K562 (cell line): Measurements from ENCODE around the gene NR2F6. TPM values are rescaled to one million over a fixed set of nuclear protein-coding genes. Genes with fewer than 3 reads are reported as not detected.

Experiments used
- BRD9 ChIP-seq: fragments of 450-650 bp; IDR thresholded peaks from 2 replicates; pipeline ENCODE4 v1.6.1; 2018; ENCODE audit warnings: low read depth; ENCODE audit not compliant: partially characterized antibody
- CCNT2 ChIP-seq: IDR thresholded peaks from 2 replicates; pipeline ENCODE4 v1.6.1; 2011; ENCODE audit warnings: borderline replicate concordance, low read depth, mild to moderate bottlenecking, moderate library complexity, mixed read lengths, low read length; ENCODE audit not compliant: insufficient read length; ENCODE audit errors: extremely low read depth
- CHD2 ChIP-seq: IDR thresholded peaks from 2 replicates; pipeline ENCODE4 v1.6.1; 2011; ENCODE audit warnings: low read depth, low read length
- ELF4 ChIP-seq: fragments of 450-650 bp; formaldehyde crosslinking; IDR thresholded peaks from 2 replicates; pipeline ENCODE4 v1.4.0; 2022; ENCODE audit warnings: missing genetic modification characterization
- HLTF ChIP-seq: fragments of 450-650 bp; IDR thresholded peaks from 2 replicates; pipeline ENCODE4 v1.6.1; 2016
- KLF1 ChIP-seq: fragments of 450-650 bp; IDR thresholded peaks from 2 replicates; pipeline ENCODE4 v1.6.1; 2016; ENCODE audit warnings: missing genetic modification characterization, missing compliant biosample characterization
- MYC ChIP-seq, 2 experiments: fragments of 250-450 bp in 1 of 2; sonication (Bioruptor Pico) in 1 of 2; IDR thresholded peaks; 2 replicates each; pipeline versions ENCODE4 v1.5.1 to v1.6.1; 2012 to 2021; ENCODE audit warnings: low read depth in 2 of 2, borderline replicate concordance in 1 of 2, improper control_type of control experiment in 1 of 2, low read length in 1 of 2, mild to moderate bottlenecking in 1 of 2, moderate library complexity in 1 of 2
- NFYB ChIP-seq: IDR thresholded peaks from 2 replicates; pipeline ENCODE4 v1.6.1; 2011; ENCODE audit warnings: mild to moderate bottlenecking, moderate library complexity; ENCODE audit not compliant: insufficient read length; ENCODE audit errors: extremely low read depth
- PHB ChIP-seq: fragments of 250-450 bp; sonication (Bioruptor Pico); IDR thresholded peaks from 2 replicates; pipeline ENCODE4 v1.5.0; 2021
- RBFOX2 ChIP-seq: fragments of 200-400 bp; formaldehyde crosslinking; IDR thresholded peaks from 2 replicates; pipeline ENCODE4 v1.6.1; 2017; ENCODE audit warnings: low read depth, mild to moderate bottlenecking, low read length, moderate library complexity
- SAP30 ChIP-seq: fragments of 200-600 bp; sonication (generic); IDR thresholded peaks from 2 replicates; pipeline ENCODE4 v1.6.1; 2012; ENCODE audit warnings: borderline replicate concordance, low read depth, mild to moderate bottlenecking, moderate library complexity, low read length, control low read depth, inconsistent platforms; ENCODE audit not compliant: insufficient read depth, poor library complexity, severe bottlenecking
- SRF ChIP-seq, 2 experiments: fragments of 250-450, 450-650 bp in 1 of 2; sonication (Bioruptor Pico) in 1 of 2; sonication (generic) in 1 of 2; formaldehyde crosslinking; IDR thresholded peaks; 2 replicates each; pipeline versions ENCODE4 v1.5.0 to v1.5.1; 2020 to 2022; ENCODE audit warnings: mild to moderate bottlenecking in 1 of 2, missing genetic modification reagents in 1 of 2
- YY1 ChIP-seq, 3 experiments: IDR thresholded peaks; 2 replicates each; pipeline ENCODE4 v1.6.1; 2011; ENCODE audit warnings: low read length in 2 of 3, mild to moderate bottlenecking in 2 of 3, moderate library complexity in 2 of 3, borderline replicate concordance in 1 of 3, control low read depth in 1 of 3, low read depth in 1 of 3; ENCODE audit not compliant: insufficient read depth in 3 of 3, insufficient replicate concordance in 2 of 3, control insufficient read depth in 1 of 3, insufficient read length in 1 of 3; ENCODE audit errors: extremely low read depth in 1 of 3
- ZNF121 ChIP-seq: sonication (generic); formaldehyde crosslinking; conservative IDR thresholded peaks from 2 replicates; pipeline ENCODE4 v1.8.0; 2022; ENCODE audit warnings: missing genetic modification reagents
- ZNF175 ChIP-seq: fragments of 200-800 bp; sonication (Bioruptor generic); IDR thresholded peaks from 2 replicates; pipeline ENCODE4 v1.6.1; 2016; ENCODE audit warnings: low read depth, mild to moderate bottlenecking, missing genetic modification characterization, missing compliant biosample characterization
- ZNF282 ChIP-seq: sonication (generic); formaldehyde crosslinking; IDR thresholded peaks from 2 replicates; pipeline ENCODE4 v1.8.1; 2023; ENCODE audit warnings: missing genetic modification reagents
- polyA plus RNA-seq, 8 experiments: library from polyadenylated mRNA; depleted of rRNA in 4 of 8; stranded (reverse) in 5 of 8; unstranded in 3 of 8; fragments of >200 nt; fragmentation: Nextera tagmentation in 2 of 8; fragmentation: Illumina TruSeq in 1 of 8; extraction: Ambion mirVana in 2 of 8; extraction: Trizol in 1 of 8; gene quantifications; 2 replicates each; pipeline versions ENCODE4 v1.2.1 to v1.2.3, GENCODE V29; 2011 to 2014; ENCODE audit warnings: inconsistent platforms in 1 of 8, missing spikeins in 1 of 8
- total RNA-seq, 7 experiments: library from RNA; depleted of rRNA in 6 of 7; stranded (reverse); fragments of >200 nt in 6 of 7; fragmentation: Illumina TruSeq in 2 of 7; extraction: Trizol in 2 of 7; gene quantifications; 2 replicates each; pipeline versions ENCODE4 v1.2.1 to v1.2.3, GENCODE V29; 2011 to 2021; ENCODE audit warnings: low replicate concordance in 1 of 7
- TF ChIP-seq, protein P1 (sequence below): fragments of 450-650 bp; formaldehyde crosslinking; IDR thresholded peaks from 2 replicates; pipeline ENCODE4 v1.4.0; 2020; ENCODE audit warnings: mild to moderate bottlenecking, moderate library complexity
- TF ChIP-seq, protein P2 (sequence below): fragments of 250-450 bp; sonication (Bioruptor Pico); IDR thresholded peaks from 2 replicates; pipeline ENCODE4 v1.5.0; 2021
- TF ChIP-seq, protein P3 (sequence below), 3 experiments: IDR thresholded peaks in 2 of 3; conservative IDR thresholded peaks in 1 of 3; 2 replicates each; pipeline ENCODE4 v1.5.1; 2011 to 2012; ENCODE audit warnings: low read length in 3 of 3, mild to moderate bottlenecking in 3 of 3, control low read depth in 2 of 3, improper control_type of control experiment in 1 of 3, inconsistent platforms in 1 of 3, low read depth in 1 of 3, mixed read lengths in 1 of 3, moderate library complexity in 1 of 3; ENCODE audit not compliant: insufficient read depth in 2 of 3

The NR2F6 gene
- total and polyA plus RNA-seq, 9 of the 15 experiments (the other 6 are each of a cell fraction or from before 2014, with no cell fraction given) = 0.76 to 97.5 (median 18.8) TPM

DNA sequence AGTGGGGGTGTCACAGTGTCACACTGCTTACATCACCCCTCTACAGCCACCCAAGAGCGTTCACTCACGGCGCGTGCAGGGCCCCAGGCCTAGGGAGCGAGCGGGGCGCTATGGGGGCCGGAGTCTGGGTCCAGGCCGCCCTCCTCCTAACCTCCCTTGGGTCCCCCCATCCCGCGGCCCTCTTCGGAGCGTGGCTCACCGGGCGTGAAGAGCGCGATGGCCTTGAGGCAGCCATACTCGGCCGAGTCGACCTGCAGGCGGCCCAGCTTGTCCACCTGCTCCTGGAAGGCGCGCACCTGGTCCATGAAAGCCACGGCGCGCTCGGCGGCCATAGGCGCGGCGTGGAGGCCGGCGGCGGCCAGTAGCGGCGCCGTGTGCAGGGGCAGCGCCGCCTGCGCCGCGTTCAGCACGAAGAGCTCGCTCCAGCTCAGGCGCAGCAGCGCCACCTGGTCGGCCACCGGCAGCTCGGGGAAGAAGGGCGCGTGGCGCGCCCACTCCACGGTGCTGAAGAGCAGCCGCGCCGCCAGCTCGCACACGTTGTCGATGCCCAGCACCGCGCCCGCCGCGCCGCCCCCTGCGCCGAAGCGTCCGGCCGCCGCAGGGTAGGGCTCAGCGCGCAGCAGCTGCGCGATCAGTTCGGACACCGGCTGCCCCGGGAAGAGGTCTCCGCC, 10.3 kb downstream of the NR2F6 start (continued):
- TF ChIP-seq ELF4 (CRISPR knock-in tag) = no peak
- peak; percentile 24; the same call in 1 of the 2 replicates for TF ChIP-seq ZNF175 (CRISPR knock-in tag)
- 0 out of 4 replicates have a peak, but pooled peaks of 1 of the 2 experiments have one; percentile 20 for TF ChIP-seq SRF (CRISPR knock-in tag; IDR thresholded peaks at IDR 0.05)
- TF ChIP-seq, protein P1, sequence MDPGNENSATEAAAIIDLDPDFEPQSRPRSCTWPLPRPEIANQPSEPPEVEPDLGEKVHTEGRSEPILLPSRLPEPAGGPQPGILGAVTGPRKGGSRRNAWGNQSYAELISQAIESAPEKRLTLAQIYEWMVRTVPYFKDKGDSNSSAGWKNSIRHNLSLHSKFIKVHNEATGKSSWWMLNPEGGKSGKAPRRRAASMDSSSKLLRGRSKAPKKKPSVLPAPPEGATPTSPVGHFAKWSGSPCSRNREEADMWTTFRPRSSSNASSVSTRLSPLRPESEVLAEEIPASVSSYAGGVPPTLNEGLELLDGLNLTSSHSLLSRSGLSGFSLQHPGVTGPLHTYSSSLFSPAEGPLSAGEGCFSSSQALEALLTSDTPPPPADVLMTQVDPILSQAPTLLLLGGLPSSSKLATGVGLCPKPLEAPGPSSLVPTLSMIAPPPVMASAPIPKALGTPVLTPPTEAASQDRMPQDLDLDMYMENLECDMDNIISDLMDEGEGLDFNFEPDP (CRISPR knock-in tag) = no peak
- 0 out of 2 replicates have a peak, but pooled peaks have one; percentile 22 for TF ChIP-seq KLF1 (tag)
- TF ChIP-seq RBFOX2 = peak; percentile 87
- TF ChIP-seq NFYB = no peak
- peak; percentile 34; the same call in 1 of the 2 replicates for TF ChIP-seq ZNF282 (CRISPR knock-in tag)
- peak; percentile 81 for TF ChIP-seq CCNT2
- TF ChIP-seq YY1 (IDR thresholded peaks at IDR 0.05; ENCODE audit: borderline replicate concordance in 1 of 3, control insufficient read depth in 1 of 3, extremely low read depth in 1 of 3, insufficient read depth in 3 of 3, insufficient read length in 1 of 3, insufficient replicate concordance in 2 of 3, low read depth in 1 of 3, low read length in 2 of 3) = peak; percentile 39 to 89 (median 83)
- peak; percentile 43; the same call in 1 of the 2 replicates for TF ChIP-seq HLTF
- peak; percentile 64 for TF ChIP-seq SAP30
- TF ChIP-seq, protein P2, sequence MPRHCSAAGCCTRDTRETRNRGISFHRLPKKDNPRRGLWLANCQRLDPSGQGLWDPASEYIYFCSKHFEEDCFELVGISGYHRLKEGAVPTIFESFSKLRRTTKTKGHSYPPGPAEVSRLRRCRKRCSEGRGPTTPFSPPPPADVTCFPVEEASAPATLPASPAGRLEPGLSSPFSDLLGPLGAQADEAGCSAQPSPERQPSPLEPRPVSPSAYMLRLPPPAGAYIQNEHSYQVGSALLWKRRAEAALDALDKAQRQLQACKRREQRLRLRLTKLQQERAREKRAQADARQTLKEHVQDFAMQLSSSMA (CRISPR knock-in tag) = 0 out of 2 replicates have a peak, but pooled peaks have one; percentile 64
- TF ChIP-seq BRD9 = no peak
- TF ChIP-seq, protein P3, sequence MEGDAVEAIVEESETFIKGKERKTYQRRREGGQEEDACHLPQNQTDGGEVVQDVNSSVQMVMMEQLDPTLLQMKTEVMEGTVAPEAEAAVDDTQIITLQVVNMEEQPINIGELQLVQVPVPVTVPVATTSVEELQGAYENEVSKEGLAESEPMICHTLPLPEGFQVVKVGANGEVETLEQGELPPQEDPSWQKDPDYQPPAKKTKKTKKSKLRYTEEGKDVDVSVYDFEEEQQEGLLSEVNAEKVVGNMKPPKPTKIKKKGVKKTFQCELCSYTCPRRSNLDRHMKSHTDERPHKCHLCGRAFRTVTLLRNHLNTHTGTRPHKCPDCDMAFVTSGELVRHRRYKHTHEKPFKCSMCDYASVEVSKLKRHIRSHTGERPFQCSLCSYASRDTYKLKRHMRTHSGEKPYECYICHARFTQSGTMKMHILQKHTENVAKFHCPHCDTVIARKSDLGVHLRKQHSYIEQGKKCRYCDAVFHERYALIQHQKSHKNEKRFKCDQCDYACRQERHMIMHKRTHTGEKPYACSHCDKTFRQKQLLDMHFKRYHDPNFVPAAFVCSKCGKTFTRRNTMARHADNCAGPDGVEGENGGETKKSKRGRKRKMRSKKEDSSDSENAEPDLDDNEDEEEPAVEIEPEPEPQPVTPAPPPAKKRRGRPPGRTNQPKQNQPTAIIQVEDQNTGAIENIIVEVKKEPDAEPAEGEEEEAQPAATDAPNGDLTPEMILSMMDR (IDR thresholded peaks at IDR 0.05 in 2 of 3, conservative IDR thresholded peaks at IDR 0.05 in 1 of 3; ENCODE audit: insufficient read depth in 2 of 3, low read depth in 1 of 3, low read length in 3 of 3) = peak; percentile 48 to 94 (median 74); a peak in 5 of 6 replicates
- TF ChIP-seq PHB = peak; percentile 66; the same call in 1 of the 2 replicates
- peak; percentile 96 for TF ChIP-seq MYC (IDR thresholded peaks at IDR 0.05; ENCODE audit: low read depth, low read length)
- TF ChIP-seq MYC (CRISPR knock-in tag; IDR thresholded peaks at IDR 0.05; ENCODE audit: borderline replicate concordance, low read depth) = peak; percentile 80; the same call in 1 of the 2 replicates
- peak; percentile 13; the same call in 1 of the 2 replicates for TF ChIP-seq CHD2
- TF ChIP-seq ZNF121 = no peak
